ENCODE measurements around the gene GYS1.

The GYS1 gene

GRCh38 chr19:48954595-48955307 lies 38.4 kb downstream of the GYS1 start, which contains the start of gene BAX:
BAX (plus strand) TSS chr19:48954875; CDS start chr19:48954929, 54 bp downstream.
- no peak for TF ChIP-seq CTCF (IDR thresholded peaks at IDR 0.05)

DNA sequence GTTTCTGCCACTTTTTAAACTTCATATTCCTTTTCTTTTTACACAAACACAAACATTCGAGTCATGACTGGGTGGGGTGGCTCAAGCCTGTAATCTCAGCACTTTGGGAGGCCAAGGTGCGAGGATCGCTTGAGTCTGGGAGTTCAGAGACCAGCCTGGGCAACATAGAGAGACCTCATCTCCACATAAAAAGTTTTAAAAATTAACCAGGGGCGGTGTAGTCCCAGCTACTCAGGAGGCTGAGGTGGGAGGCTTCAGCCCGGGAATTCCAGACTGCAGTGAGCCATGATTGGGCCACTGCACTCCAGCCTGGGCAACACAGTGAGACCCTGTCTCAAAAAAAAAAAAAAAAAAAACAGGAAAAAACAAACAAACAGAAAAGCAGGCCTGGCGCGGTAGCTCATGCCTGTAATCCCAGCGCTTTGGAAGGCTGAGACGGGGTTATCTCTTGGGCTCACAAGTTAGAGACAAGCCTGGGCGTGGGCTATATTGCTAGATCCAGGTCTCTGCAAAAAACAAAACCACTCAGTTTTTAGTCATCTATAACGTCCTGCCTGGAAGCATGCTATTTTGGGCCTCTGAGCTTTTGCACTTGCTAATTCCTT lies 39.0 kb downstream of the GYS1 start:
- no peak for TF ChIP-seq CTCF (IDR thresholded peaks at IDR 0.05)

GRCh38 chr19:48953141-48953540 lies 40.0 kb downstream of the GYS1 start:
- TF ChIP-seq CTCF (IDR thresholded peaks at IDR 0.05), result no peak

- TF ChIP-seq CTCF (IDR thresholded peaks at IDR 0.05), result no peak
These were observed 42.1 kb downstream of the GYS1 start for GRCh38 chr19:48950830-48951519.

DNA sequence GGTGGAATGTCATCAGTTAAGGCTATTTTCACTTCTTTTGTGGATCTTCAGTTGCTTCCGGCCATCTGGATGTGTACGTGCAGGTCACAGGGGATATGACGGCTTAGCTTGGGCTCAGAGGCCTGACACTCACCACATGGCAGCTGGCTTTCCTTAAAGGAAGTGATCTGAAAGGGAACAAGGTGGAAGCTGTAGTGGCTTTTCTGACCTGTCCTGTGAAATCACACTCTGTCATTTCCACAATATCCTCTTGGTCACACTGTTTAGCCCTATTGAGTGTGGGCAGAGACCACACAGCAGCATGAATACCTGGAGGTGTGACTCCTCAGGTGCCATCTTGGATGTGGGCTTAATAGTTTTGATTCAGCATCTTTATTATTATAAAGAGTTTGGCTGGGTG lies 43.0 kb downstream of the GYS1 start:
- no peak for TF ChIP-seq CTCF (IDR thresholded peaks at IDR 0.05)

GRCh38 chr19:48947258-48947542 lies 45.9 kb downstream of the GYS1 start:
- no peak for TF ChIP-seq CTCF (IDR thresholded peaks at IDR 0.05)

DNA sequence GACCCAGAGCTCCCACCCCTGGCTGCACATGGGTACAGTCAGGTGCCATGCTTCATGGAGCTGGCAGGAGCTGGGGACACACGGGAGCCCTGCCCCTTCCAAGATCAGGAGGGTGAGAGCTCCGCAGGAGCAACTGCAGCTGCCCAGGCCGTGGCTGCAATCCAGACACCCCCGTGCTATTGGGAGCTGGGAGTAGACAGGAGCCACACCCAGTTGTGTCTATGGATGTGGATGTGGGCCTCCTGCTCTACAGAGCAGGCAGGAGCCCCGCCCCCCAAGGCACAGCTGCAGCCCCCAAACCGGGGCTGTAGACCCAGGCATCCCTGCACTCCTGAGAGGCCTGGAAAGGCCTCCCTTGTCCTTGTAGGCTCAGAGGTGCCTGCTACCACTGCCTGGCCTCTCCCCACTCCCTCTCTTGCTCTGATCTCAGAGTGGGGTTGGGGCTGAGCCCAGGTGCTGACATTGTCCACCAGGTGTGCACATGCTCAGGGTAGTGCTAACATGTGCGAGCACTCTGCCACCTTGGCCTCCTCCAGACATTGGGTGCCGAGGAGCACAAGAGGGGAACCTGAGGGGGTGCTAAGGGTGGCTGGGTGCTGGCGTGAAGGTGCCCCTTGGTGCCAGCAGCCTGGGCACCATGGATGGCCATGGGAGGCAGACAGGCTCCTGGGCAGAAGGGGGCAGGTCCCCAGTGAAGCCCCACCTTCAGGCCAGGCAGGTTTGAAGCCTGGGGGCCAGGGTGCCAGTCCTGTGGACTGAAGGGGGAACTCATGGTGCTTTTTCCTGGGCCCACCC lies 46.4 kb downstream of the GYS1 start:
- no peak for TF ChIP-seq CTCF (IDR thresholded peaks at IDR 0.05)
